Activated CD4-positive, alpha-beta T cell treated with anti-CD3 and anti-CD28 coated beads for 1 hour (primary cell): ENCODE measurements around the gene MCC.

ENCODE experiments used
- DNase-seq: peaks from one replicate; pipeline ENCODE4 v3.0.0-alpha.2; 2020

Gene MCC

DNA sequence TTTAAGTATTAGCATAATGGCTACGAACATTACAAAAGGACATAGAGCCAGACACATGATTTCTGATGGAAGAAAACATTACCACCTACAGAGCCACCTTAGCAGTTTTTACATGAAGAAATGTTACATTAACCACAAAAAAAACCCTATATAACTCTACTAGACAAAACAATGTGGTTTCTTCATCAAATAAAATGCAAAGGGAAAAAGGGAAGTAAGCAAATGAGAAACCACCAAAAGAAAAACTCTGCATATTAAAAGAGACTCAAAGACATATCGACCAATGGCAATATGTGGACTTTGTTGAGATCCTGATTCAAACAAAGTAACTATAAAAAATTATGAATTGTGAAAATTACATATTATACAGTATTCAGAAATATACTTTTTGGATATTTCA lies 186.1 kb downstream of the MCC start:
- no peak for DNase-seq

DNA sequence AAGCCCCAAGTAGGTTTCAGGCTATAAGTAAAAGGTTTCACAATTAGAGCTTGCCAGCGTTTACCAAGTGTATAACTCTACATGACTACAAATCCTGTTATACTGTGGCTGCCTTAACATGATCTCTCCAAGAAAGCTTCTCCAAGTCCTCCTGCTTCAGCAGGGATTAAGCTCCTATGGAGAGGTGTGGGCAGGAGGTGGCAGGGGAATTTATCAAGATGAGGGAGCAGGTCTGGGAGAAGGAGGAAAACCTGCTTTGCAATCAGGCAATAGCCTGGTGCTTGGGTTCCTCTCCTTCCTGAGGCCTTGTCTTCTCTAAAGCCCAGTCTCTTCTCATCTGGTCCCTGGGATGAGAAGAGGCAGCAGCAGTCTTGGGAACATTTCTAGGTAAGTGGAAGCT lies 188.7 kb downstream of the MCC start:
- DNase-seq: no peak

DNA sequence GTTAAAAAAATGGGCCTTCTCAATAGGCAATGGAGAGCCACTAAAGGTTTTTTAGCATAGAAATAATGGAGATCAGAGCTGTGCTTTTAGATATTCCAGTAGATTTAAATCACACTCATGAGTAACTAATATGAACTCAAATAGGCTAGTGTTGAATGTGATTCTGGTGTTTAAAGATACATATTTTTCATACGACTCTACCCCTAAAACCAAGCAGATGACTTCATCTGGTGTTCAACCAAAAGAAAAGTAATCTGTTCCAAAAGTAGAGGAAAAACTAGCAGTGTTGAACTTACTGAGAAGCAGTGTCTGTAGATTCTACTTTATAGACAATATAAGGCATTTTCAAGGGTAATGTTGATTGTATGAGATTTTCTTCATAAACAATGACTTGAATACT lies 191.6 kb downstream of the MCC start:
- DNase-seq: no peak

DNA sequence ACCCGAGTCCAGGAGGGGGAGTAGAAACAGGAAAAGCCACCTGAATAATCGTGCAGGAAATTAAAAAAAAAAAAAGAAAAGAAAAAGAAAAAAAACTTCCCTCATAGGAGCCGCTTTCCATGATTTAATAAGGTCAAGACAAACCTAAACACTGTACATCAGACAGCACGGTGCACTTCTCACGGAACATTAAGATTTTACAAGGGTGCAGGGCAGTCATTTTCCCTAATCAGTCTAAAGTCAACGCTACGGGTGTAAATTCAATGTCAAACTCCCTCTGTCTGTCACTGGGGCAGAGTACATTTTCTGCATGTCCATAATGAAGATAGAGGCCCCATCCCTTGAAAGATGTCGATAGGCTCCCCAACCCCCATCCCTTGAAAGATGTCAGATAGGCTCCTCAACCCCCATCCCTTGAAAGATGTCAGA lies 193.1 kb downstream of the MCC start:
- DNase-seq: no peak

DNA sequence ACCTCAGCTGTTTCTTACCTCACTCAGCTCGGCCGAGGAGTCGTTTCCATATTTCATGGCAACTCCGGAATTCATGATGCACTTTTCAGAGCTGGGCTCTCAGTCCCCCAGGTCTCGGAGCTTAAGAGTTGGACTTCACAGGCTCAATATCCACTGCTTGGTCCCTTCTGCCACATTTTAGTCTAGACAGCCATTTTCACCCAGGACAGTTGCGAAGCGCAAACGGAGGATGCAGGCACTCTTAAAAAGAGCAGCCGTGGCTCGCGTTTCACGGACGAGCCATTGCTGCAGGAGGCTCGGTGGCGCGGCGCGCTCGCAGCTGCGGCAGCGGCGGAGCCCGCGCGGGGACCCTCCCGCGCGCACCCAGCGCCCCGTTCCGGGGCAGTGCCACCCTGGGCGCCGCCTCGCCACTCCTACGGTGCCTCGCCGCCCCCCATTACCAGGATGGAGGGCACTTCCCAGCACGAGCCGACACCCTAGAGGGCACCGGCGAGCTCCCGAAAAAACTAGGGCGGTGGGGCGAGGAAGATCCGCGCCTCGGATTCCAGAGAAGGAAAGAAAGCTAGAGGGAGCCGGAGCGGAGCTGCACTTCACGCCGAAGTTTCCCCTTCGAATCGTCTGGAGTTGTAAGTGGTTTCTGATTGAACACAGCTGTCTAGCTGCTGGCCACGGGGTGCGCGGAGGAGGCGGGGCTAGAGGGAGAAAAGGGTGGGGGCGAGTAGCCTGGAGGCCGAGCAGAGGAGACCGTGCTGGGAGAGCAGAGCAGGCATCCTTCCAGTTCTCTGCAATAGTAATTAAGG lies 193.7 kb downstream of the MCC start:
- DNase-seq: peak; percentile 55

DNA sequence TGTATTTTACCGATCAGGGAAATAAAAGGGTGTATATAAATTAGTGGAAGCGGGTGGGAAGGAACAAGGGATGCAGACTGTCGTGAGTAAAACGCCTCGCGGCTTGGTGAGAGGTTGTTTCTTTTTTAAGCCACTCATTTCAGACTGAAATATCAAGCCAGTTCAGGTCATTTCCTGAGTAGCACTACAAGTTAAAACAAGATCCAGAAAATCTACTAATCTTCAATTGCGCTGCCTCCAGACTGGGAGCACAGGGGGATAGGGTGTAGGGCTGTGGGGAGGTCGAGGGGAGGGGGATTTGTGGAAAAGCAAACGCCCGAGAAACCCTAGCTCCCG lies 194.3 kb downstream of the MCC start:
- no peak for DNase-seq

DNA sequence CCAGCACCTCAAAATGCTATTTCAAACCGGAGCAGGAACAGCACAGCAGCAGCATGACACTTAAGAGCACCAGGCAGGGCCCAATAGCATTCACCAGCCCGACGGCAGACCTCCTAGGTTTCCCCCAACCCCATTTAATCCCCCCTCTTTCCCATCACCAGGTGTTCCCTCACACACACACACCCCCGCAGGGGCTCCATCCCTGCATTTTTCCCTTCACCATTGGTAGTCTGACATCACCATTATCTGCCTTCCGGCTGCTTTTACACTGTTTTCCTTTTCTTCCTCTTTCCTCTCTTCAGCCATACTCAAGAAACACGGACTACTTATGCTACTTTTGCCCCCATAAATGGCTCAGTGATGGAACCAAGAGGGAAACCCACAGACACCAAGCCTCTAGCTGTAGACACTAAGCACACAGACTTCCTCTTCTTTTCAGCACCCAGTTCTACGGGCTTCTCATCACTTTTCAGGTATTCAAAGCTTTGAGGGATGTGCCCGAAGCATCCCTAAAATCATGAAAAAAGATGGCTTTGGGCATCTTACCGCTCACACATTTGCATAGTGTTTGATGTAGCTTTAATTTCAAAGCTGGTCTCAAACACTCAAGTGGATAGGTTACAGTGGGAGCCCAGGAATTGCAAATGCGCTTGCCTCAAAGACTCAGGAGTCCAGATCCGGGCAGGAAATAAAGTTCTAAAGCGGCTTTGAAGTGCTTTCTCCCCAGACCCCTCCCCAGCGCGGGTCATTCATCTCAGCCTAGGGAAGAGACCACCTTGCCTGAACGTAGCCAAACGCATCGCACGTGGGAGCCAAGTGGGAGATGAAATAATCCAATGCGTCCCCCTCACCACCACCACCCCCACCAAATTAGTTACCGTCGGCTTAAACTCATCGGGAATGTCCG lies 194.9 kb downstream of the MCC start:
- DNase-seq: no peak

DNA sequence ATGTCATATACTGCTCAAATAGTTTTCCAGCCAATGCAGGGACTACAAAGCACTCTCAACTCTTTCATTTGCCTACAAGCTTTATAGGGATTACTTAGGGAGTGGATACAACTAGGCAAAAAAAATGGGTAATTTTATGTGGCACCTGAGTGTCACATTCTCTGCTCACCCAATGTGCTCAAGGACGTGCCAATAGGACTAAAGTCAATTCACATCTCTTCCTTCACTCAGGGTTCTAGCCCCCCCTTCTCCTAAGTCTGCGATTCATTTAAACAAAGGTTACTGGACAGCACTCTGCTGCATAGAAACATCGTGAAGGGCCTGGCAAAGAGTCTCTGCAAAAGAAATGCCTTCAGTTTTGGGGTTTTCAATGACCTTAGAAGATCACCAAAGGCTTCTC lies 195.8 kb downstream of the MCC start:
- no peak for DNase-seq

DNA sequence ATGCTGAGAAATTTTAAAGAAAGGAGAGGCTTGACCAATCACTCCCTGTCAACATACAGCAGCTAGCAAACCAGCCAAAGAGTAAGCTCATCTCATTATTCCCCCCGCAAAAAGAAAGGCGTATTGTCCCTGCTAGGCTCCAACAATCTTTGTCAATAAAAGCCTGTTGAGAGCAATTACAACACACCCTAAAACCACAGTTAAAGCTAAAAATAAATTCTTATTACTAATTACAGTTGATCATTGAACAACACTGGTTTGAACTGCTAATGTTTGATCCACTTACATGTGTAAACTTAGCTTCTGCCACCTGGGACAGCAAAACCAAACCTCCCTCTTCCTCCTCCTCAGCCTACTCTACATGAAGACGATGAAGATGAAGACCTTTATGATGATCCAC lies 204.7 kb downstream of the MCC start:
- no peak for DNase-seq

DNA sequence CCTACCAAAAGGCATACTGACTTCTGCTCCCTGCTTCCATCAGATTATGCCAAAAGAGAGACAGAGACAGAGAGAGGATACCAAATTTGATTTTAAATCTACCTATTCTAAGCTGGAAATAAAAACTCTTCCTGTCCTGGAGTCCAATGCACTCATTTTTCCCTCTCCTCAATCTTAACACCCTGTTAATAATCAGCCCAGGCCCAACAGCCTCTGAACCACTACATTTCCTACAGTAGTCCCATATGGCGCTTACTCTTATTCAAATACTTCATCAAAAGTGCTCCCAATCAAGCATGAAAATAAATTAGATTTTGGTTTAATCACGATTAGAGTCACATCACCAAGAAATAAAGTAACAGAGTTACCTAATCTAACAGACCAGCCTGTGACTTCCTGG lies 205.8 kb downstream of the MCC start:
- DNase-seq: no peak

DNA sequence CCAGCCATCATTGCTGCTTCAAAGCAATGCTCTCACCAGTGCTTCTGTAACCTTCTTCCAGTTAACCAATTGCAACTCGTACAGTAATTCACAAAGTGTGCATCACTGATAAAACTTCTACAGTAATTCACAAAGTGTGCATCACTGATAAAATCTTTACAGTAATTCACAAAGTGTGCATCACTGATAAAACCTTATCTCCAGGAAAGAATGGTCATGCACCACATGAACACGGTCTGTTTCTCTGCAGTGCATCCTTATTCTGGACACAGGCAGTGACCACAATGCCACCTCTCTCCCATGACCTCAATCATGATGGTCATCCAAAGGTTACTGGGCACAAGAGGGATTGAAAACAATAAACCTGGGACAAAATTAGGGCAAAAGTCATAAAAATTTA lies 207.1 kb downstream of the MCC start:
- no peak for DNase-seq

DNA sequence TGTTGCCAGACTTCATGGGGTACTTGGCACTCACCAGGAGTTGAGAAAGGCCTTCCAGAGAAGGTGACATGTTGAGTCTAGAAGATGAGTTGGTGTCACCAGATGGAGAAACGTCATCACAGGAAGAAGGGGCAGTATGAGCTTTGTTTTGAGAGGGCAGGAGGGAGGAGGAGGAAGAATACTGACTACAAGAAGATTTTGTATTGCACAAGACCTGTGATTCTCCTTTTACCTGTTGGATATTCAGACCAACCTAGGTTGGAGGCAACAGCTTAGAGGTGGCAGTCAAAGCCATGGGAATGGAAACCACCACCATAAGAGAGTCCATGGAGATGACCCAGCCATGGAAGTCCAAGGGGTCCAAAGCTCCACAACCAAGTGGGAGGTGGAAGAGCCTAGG lies 207.7 kb downstream of the MCC start:
- DNase-seq: no peak

DNA sequence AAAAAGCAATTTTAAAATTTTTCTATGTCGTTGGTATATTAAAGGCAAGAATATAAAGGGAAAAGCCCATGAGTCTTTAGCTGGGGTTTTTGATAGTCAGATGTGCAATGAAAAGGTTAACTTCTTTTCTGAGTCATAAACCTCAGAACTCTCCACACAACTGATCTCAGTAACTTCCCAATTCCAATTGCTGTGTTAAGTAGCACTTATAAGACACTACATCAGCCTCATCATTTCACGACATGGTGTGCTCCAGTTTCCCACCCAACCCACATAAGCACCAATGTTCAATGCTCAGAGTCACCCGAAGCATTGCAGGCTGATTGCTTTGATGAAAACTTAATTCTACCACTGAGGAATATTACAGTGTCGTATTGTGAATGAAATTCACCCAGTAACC lies 209.3 kb downstream of the MCC start:
- DNase-seq: no peak

DNA sequence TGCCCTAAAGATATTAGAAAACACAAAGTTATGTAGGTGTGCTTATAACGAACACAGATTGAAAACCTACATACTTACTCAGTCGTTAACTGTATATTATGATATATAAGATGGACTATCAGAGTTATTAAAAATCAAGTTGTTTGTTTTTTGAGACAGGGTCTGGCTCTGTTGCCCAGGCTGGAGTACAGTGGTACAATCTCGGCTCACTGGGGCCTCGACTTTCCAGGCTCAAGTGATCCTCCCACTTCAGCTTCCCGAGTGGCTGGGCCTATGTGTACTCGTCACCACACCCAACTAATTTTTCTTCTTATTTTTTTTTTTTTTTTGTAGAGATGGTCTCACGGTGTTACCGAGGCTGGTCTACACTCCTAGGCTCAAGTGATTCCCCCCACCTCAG lies 211.8 kb downstream of the MCC start:
- no peak for DNase-seq

DNA sequence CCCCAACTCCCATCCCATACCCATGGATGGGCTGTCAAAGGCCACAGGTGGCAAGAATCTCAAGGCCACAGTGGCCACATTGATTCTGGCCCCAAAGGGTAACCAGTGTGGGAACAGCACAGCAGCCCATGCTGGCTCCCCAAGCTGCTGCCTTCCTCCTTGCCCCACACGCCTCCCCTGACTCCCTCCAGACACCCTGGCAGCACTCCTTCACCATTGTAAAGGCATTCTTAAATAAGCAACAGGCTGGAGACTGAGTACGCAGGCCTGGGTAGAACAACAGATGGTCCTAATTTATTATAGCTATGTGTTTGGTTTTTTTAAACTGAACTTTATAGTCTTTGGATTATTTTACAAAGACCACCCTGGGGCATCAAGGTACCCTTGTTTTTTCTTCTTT lies 212.3 kb downstream of the MCC start:
- DNase-seq: no peak

DNA sequence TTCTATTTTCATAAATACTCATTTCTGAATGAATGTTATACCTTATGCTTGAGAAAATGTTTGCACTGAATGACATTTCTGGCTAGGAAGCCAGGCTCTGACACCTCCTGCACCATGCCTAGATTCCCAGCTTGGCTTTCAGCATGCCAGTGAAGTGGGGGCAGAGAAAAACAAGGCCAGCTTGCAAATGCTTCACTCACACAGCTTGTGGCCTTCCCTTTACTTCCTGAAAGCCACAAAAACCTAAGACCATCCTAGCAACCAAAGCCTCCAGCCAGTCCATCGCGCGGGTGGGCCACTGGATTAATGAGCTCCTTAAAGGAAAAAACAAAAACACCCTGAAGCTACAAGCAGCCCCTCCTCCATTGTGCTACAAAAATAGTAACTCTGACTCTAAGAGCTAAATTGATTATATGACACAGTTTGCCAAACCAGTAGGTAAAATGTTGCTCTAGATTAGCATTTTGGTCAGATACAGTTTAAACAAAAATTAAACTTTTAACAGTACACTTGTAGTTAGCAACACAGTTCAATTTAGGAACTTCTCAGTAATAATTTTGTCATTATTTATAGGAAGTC lies 213.3 kb downstream of the MCC start:
- DNase-seq: no peak

DNA sequence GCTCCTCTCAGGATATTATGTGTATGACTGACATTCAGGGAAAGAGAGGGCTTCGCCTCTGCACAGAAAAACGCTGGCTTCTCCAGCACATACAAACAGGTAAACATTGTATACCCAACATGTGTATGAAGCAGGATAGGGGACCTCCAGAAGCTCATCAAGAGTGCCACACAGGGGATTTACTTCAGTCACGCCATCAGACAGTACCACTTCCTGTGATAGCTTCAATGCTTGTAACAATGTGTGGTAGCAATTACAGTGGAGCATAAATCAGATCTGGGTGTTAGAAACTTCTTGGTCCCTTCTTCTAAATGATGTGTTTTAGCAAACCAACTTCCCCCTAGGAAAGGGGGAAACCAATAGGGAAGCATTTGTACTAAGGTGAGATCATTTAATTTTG lies 214.3 kb downstream of the MCC start:
- no peak for DNase-seq

DNA sequence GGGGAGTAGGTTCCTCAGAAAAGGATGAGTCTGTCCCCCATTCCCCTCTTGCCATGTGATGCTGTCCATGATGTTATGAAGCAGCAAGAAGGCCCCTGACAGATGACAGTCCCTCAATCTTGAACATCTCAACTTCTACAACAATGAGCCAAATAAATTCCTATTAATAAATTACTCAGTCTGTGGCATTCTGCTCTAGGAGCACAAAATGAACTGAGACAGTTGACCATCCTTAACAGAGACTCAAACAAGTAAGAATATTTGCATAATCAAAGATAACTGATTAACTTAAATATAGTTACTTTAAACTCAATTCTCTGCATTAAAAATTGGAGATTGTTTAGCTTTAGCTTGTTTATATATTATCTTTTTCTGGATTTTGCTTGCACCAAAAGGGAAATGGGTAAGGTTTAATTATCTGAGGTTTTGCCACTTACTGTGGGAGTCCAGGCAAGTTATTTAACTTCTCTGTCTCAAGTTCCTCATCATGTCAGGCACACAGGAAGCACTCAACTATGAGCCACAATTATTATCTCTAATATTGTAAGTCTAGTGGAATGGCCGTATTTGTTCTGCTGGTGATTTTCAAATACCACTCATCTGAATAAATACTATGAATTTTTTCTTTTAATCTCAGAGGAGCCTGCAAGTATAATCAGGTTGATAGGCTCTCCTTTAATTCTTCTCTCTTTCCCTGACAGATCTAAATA lies 216.4 kb downstream of the MCC start:
- DNase-seq: no peak

DNA sequence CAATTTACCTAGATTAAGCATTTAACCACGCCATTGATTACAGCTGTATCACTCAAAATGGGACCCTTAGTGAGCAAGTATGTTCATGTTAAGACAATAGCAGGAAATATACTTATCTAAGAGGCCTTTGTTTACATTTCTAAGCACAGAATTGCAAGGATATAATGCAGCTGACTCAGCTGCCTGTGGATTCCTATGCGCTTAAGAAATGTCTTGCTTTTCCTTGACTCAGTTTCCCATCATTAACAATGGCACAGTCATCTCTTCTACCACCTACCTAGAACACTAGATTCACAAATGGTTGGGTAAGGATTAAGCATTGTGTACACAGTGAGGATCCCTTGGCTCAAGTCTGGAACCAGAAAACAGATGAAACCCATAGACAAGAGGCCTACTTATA lies 217.2 kb downstream of the MCC start:
- no peak for DNase-seq

DNA sequence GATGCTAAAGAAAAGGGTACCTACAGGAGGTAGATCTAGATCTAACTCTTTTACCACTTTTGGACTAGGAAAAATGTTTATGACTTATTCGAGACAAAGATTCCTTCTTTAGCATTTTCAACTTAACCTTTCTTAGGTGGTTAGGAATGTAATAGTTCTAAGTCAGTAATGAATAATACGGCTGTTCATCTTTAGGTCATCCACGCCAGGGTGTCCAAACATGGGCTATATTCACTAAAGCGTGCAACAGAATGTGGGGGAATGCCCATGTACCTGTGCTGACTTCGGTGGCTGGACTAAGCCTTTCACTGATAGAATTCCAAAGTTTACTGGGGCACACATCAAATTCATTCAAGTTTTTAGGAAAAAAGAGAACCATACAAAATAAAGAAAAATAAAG lies 218.2 kb downstream of the MCC start:
- no peak for DNase-seq

DNA sequence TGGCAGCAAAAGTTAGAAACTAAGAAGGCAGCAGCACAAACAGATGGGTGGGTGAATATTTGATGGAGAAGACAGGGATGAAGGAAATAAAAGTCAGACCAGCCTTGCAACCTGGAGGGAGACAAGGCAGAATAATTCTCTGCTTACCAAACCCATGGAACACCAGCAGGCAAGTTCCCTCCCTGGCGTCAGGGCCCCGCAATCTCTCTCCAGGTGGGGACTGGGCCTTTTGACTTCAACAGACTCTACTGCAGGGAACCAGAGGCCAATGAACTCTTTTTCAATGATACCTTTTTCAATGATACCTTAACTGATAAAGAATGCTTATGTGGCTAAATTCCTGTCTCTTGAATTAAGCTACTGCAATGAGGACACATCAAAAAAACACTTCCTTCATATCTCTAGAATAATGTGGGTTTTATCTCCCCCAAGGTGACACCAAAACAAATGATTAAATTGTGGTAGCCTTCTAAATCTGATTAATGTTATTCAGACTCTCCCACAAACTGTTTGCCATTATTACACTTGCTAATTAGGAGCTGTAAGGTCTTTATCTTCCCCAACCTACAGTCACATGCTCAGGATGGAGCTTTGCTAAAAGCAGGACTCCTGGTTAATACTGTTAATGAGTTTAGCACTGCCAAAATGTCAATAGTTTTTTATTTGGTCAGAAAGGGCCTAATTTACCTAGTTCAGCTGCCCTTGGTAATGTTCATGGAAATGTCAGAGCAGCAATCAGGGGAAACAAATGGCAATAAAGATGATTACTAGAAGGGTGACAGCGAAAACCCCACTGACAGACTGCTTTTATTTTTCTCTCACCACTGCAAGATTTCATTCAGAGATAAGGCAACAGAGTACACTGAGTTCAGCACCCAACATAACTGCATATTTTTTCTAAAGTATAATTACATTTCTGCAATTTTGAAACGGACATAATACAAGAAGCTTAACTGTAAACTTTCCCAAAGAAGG lies 218.9 kb downstream of the MCC start:
- no peak for DNase-seq

DNA sequence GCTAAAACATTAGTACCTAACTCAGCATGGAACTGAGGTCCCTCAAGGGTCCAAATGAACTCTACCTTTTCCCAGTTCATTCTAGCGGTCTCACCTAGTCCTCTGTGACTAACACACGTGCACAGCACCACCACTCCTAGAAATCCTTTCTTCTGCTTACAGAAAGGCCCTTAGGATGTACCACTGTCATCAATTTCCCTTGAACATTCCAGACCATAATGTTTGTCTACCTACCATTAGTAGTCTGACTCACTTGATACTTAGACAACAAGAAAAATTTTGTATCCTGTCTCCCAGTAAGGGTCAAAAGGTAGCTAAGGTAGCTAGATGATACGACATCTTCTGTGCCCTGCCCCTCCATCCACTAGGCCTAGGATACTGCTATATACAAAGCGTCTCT lies 220.0 kb downstream of the MCC start:
- DNase-seq: no peak
